HG03108 (cell line): ENCODE results near the gene UTS2.

Source experiments
- ATAC-seq: cut with Tn5 transposase; IDR thresholded peaks from one replicate; pipeline ENCODE4 v1.9.1; 2021; ENCODE audit warnings: moderate library complexity; ENCODE audit not compliant: unreplicated experiment

The UTS2 gene, protein sequence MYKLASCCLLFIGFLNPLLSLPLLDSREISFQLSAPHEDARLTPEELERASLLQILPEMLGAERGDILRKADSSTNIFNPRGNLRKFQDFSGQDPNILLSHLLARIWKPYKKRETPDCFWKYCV

GRCh38 chr1:7852804-7853683 lies at the start of gene UTS2:
UTS2 (minus strand) TSS chr1:7853065; CDS start chr1:7853003, 62 bp downstream.
- no peak for ATAC-seq

DNA sequence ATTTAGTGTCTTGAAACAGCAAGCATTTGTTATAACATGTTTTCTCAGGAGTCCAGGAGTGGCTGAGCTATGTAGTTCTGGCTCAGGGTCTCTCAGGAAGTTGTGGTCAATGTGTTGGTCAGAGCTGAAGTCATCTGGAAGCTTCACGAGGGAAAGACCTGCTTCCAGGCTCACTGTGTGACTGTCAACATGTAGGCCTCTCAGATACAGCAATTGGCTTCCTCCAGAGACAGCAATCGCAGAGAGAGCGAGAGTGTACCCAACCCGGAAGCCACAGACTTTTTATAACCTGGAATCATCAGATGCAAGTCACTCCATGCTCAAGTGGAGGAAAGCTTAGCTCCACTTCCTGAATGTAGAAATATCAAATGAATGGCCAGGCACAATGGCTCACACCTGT lies 46.9 kb upstream of the UTS2 start:
- no peak for ATAC-seq

GRCh38 chr1:7898962-7899361 lies 46.1 kb upstream of the UTS2 start:
- no peak for ATAC-seq

DNA sequence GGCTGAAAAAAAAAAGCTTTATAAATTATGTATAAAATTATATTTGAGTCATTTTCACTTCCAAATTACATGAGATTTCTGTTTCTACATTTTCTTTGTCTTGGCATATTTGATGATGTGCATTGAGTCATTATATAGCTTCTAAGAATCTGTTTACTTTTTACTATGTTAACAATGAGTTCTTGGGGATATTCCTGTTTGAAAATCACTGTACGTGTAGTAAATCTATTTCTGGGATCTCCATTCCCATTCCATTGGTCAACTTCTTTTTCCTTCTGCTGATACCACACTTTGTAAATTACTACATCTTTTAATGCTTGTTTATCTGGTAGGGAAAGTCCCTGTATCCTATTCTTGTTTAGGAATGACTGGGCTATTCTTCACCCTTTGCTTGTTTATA lies 44.1 kb upstream of the UTS2 start:
- ATAC-seq = no peak

DNA sequence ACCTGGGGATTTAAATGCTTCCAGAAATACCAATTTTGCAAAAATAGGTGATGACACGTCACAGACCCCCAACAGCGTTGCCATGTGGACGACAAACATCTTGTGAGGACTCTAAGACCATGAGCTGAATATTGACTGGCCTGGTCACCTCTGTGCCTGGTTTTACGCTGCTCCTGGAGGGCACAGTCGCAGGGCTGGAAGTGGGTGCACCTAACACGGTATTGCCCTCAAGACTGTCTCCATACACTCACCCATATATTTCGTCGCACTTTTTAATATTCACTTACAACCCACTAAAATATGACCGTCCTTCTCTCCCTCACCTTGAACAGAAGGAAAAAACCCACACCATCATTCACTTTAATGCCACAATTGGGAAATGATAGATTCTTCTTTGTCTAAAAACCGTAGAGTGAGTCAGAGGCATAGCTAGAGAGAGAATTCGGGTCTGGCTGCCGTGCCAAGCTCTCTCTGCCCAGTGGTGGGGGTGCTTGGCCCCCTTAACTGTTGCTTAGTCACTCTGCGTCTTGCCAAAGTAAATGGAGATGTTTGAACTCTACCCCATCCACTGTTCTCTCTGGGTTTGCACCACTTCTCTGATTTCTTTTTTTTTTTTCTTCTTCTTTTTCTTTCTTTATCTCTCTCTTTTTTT lies 40.8 kb upstream of the UTS2 start:
- ATAC-seq = no peak

DNA sequence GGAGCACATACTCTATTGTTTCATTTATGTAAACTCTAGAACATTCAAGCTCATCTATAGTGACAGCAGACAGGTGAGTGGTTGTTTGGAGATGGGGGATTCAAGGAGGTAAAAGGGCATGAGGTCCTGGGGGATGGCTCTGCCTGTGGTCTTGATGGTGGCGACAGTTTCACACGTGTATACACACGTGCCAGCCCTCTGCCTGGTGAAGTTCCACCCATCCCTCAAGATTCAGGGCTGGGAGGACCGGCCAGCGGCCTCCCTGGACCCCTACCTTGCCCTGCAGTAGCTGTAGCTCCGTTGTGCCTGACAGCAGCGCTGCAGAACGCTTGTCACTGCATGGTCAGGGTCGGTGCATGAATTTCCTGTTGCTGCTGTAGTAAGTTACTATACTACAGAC lies 38.9 kb upstream of the UTS2 start:
- ATAC-seq = no peak

DNA sequence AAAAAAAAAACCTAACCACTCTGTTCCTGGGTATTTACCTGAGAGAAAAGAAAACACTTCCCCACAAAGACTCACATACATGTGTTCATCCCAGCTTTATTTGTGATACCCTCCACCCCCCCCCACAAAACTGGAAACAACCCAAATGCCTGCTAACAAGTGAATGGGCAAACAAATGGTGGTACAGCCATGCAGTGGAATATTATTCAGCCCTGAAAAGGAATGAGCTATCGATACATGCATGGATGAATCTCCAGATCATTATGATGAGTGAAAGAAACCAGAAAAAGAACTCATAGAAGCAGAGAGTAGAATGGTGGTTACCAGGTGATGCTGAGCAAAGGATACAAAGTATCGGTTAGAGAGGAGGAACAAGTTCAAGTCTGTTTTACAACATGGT lies 38.0 kb upstream of the UTS2 start:
- ATAC-seq = no peak

GRCh38 chr1:7888248-7889081 lies 35.6 kb upstream of the UTS2 start:
- no peak for ATAC-seq

DNA sequence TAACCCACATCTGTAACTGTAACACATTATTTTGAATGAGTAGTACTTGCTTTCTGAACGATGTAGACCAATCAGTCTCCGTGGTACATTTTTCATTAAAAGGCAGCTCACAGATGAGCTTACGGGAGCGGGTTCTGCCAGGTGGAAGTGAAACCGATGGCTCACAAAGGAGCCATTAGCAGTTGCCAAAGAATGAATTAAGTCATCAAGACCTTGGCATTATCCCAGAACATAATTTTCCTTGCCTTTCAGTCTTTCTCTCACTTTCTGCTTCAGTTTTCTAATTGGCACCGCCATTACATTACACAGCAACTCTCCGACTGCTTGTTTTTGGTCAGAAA lies 33.5 kb upstream of the UTS2 start:
- ATAC-seq = no peak

DNA sequence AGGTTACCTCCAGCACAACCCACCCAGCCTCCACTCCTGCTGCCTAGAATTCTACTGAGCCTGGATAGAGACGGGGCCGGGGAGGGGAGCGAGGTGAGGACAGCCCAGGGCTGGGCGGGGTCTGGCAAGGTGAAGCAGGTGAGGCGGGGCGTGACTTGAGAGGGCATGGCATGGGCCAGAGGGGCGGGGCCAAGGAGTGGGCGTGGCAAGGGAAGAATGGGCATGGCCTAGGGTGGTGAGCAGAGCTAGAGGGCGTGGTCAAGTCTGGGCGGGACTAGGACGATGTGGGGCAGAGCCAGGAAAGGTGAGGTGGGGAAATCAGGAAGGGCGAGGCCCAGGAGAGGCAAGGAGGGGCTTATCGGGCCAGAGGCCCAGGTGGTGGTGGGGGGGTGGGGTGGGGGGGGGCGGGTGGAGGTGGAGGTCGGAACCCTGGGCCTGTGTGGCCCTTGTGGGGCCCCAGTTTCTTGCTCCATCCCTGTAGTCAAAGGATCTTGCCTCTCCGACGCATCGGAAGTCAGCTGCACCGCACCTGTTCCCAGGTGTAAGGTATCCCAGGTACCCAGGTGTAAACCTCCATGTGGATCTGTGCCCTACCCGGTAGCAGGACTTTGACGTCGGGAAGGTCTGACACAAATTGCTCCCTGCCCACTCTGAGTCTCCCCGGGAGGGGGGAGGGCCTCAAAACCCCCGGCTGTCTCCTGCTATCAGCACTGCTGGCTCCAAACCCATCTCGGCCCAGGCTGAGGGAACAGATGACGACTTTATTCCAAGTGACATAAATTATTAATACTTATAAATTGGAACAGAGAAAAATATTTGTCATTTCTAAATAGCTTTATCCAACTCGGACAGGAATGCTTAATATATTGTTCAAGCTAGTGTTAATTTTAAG lies 32.9 kb upstream of the UTS2 start:
- ATAC-seq = no peak

DNA sequence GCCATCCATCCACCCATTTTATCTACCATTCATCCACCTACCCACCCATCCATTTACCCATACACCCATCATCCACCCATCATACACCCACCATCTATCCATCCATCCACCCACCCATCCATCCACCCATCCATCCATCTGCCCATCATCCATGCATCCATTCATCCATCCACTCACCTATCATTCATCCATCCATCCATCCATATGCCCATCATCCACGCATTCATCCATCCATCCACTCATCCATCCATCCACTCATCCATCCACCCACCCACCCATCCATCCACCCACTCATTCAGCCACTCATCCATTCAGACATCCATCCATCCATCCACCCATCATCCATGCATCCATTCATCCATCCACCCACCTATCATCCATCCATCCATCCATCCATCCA lies 31.9 kb upstream of the UTS2 start:
- ATAC-seq = no peak

DNA sequence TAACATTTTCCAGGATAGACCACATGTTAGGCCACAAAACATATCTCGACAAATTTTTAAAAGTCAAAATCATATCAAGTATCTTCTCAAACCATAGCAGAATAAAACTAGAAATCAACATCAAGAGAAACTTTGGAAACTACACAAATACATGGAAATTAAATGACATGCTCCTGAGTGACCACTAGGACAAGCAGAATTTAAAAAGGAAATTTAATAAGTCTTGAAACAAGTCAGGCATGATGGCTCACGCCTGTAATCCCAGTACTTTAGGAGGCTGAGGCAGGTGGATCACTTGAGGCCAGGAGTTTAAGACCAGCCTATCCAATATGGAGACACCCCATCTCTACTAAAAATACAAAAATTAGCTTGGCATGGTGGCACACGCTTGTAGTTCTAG lies 26.4 kb upstream of the UTS2 start:
- ATAC-seq = no peak

GRCh38 chr1:7878027-7878426 lies 25.2 kb upstream of the UTS2 start:
- ATAC-seq = no peak

DNA sequence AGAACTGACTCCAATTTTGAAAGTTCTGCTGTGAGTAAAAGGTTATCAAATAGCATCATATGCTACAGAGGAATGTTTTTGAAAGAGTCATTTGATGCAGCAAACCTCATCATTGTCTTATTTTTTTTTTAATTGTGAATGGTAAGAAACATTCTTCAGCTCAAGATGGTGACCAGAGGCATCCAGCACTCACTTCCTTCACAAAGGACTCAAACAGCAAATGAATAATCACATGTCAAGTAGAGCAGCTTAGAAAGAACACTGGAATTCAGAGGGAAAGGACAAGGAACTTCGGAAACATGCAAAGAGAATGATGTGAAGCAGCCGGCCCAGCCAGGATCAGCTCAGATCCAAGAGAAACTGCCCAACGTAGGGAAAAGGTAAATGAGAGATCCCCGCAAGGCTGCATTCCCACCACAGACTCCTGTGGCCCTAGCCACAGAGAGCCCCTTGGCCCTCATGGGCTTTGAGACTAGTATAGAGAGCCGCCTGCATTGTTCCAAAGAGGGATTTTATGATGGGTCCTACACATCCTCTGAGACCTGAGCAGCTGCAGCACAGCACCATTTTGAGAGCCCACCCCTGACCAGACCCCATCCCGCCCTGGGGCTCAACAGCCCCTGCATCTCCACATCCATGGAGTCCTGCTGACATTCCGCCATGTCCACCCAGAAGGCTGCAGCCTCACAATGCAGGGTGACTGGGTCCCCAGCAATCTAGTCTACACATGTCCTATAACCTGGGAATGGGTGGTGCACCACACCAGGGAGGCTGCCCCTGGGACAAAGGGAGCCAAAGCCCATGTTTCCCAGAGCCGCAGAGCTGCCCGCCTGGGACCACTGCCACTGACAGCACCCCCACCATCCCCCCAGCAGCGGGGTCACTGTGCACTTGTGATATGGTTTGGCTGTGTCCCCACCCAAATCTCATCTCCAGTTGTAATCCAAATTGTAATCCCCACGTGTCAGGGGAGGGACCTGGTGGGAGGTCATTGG lies 21.2 kb upstream of the UTS2 start:
- no peak for ATAC-seq

DNA sequence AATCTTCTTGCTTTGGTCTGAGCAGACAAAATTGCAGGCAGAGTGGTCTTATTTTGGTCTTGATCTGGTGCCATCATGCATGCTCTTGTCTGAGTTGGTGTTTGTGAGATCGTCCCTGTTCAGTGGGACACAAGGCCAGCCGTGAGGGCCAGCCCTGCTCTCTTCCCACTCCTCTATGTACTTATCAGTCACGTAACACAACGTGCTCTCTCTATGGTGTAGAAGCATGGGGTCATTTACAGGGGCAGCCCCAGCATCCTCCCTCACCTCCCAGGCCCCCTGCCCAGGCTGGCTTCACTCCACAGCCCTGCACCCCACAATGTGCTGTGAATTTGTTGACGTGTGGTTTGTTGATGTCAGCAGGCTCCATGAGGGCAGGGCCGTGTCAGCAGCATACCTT lies 18.3 kb upstream of the UTS2 start:
- no peak for ATAC-seq

DNA sequence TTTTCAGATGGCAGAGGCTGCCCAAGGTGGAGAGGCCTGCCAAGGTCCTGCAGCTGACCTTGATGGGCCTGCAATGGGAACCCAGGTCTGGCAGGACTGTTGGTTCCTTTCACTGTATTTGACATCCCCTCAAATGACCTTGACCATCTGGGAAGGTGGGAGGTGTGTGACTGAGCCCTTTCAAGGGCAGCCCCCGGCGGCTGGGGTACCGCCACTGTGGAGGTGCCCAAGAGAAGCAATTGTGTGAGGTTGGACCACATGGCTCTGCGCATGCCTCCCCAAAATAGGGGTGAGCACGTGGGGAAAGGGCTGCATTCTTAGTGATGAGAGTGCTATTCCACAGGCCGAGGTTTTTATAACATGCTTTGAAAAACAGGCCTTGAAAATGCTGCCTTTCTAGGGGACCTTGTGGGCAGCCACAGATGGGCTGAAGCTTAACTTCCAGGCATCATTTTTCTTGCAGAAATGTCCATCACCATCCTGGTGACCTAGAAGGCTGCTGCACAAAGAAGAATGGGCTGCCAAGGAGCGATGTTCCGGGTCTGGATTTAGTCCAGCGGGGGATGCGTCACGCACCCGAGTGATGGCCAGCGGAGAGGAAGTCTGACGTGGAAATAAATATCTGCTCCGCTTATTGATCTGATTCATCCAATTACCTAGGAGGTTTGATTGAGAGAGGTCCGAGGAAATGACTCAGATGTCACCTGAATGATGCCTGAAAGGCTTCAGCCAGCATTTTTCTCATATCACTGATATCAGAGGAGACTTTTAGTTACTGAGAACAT lies 16.5 kb upstream of the UTS2 start:
- ATAC-seq = no peak

DNA sequence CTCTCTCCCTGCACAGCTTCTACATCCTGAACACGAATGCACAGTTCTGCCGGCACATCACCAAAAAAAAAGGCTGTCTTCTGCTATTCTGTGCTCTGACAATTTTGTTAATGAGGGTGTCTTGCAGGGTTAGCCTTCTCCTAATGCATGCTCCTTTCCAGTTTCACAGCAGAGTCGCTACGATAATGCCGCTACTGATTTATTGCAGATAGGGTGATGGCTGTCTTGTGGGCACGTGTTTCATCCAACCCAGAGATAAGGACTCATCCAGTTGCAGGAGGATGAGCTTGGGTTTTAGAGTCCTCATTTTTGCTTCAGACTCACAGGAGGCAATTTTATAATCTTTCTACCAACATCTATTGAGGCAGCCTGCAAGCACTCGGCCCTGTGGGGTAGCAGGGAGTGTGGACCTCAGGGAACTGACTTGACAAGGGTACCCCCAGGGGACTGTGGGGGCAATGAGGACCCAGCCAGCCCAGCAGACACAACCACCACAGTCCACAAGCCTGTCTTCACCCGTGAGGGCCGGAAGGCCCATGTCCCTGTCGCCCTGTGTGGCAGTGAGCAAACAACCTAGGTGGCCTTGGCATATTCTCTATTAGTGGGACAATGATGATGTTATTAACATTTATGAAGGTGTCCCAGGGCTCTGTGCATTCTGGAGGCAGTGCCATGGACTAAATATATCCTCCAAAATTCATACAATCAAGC lies 15.4 kb upstream of the UTS2 start:
- no peak for ATAC-seq

DNA sequence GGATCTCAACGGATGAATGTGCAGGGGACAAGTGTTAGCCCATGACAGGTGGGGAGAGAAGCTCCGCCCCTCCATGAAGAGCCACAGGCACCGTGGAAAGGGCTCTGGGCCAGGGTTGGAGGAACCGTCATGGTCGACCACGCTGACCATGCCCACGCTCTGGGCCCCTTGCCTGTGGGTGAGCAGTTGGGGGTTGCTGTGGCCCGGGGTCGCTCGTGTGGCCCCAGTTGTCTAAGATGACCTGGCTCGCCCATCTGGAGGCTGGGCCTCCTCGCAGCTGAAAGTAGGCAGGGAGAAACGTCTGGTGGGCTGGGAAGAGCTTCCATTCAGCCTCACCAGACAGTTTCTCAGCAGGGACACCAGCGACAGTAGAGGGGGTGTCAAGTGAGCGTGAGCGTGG lies 13.1 kb upstream of the UTS2 start:
- no peak for ATAC-seq
